Raji (cell line): ENCODE measurements around the gene PCNT.
A peak's percentile ranks its signal among the peaks of the same experiment; 100 is the strongest.

Experiments
- POLR2A ChIP-seq: IDR thresholded peaks from 2 replicates; pipeline ENCODE4 v1.6.1; 2011; ENCODE audit warnings: low read depth, low read length, control low read depth; ENCODE audit not compliant: insufficient read depth

The PCNT gene

GRCh38 chr21:46323710-46324389 is at the start of gene PCNT, which contains the start of gene C21orf58:
PCNT (plus strand) TSS chr21:46324156; CDS start chr21:46324229, 73 bp downstream.
C21orf58 (minus strand) TSS chr21:46323870; CDS start chr21:46322738, 1,132 bp downstream.
- peak; percentile 71 for TF ChIP-seq POLR2A

- TF ChIP-seq POLR2A: no peak
These were observed 49.1 kb upstream of the PCNT start for GRCh38 chr21:46274797-46275390.

GRCh38 chr21:46284077-46284644 is 39.8 kb upstream of the PCNT start:
- no peak for TF ChIP-seq POLR2A

GRCh38 chr21:46284733-46285132 is 39.2 kb upstream of the PCNT start:
- TF ChIP-seq POLR2A: no peak

GRCh38 chr21:46285206-46285661 is 38.7 kb upstream of the PCNT start, which contains the start of gene MCM3AP:
MCM3AP (minus strand) TSS chr21:46285611; CDS start chr21:46285286, 325 bp downstream.
- TF ChIP-seq POLR2A: no peak

- TF ChIP-seq POLR2A: peak; percentile 91
These were observed 38.0 kb upstream of the PCNT start, which contains the start of gene YBEY for GRCh38 chr21:46285761-46286647. YBEY (plus strand) TSS chr21:46286342; CDS start chr21:46286914, 572 bp downstream.

GRCh38 chr21:46286648-46287002 is 37.3 kb upstream of the PCNT start:
- TF ChIP-seq POLR2A: no peak

GRCh38 chr21:46287541-46287940 is 36.4 kb upstream of the PCNT start:
- TF ChIP-seq POLR2A: no peak

- TF ChIP-seq POLR2A: no peak
These were observed 34.2 kb upstream of the PCNT start for GRCh38 chr21:46289655-46290179.

GRCh38 chr21:46291561-46291960 is 32.4 kb upstream of the PCNT start:
- TF ChIP-seq POLR2A: no peak

GRCh38 chr21:46294647-46295176 is 29.2 kb upstream of the PCNT start:
- TF ChIP-seq POLR2A: no peak

- TF ChIP-seq POLR2A: no peak
These were observed 28.7 kb upstream of the PCNT start for GRCh38 chr21:46295177-46295770.

- no peak for TF ChIP-seq POLR2A
These were observed 27.8 kb upstream of the PCNT start for GRCh38 chr21:46295996-46296752.

GRCh38 chr21:46297338-46298271 is 26.4 kb upstream of the PCNT start:
- TF ChIP-seq POLR2A: no peak
